Raji (cell line): Measurements from ENCODE around the gene RPS21.

ENCODE experiments used
- POLR2A ChIP-seq: IDR thresholded peaks from 2 replicates; pipeline ENCODE4 v1.6.1; 2011; ENCODE audit warnings: low read depth, low read length, control low read depth; ENCODE audit not compliant: insufficient read depth

The RPS21 gene

DNA sequence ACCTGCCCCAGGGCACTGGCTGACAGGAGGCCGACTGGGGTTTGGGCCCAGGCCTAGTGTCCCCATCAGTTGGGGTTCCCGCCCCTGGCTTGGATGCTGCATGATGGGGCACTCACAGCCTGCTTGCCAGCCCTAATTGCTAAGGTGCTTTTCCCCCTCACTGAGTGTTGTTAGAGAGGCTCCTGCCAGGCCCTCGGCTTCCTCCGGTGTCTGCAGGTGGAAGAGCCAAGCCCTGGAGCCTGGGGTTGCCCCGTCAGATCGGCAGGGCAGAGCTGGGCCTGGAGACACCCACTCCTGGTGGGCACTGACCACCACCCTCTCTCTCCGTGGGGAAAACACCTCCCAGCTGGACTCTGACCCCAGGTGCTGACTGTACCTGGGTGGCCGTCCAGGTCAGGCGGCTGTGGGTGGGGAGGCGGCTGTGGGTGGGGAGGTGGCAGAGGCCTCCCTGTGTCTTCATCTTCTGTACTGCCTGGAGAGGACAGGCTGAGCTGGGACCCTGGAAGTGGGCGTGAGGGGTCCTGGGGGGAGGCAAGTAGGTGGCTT lies 26.2 kb downstream of the RPS21 start:
- no peak for TF ChIP-seq POLR2A

DNA sequence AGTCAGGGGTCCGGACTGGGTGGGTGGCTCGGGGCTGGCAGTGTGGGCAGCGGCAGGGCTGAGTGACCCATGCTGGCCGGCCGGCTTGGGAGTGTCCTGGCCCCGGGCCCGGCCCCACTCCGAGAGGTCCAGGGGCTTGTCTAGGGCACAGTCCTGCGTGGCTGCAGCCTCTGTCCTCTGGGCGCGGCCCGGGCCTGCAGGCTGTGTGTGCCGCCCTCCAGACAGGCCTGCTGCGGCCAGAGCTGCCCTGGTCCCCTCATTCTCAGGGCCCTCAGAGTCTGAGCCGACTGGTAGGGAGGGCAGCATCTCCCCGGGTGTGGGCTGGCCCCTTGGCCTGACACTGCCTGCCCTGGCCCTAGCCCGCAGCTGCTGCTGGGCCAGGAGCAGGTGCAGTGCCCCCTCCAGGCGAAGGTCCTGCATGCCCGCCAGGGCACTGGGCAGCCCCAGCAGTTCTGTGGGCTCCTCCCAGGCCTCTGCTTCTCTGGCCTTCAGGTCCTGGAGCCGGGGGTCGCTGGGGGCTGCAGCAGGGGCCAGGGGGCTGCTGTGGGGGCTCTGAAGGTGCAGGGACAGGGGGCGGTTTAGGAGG lies 27.1 kb downstream of the RPS21 start:
- TF ChIP-seq POLR2A = no peak

DNA sequence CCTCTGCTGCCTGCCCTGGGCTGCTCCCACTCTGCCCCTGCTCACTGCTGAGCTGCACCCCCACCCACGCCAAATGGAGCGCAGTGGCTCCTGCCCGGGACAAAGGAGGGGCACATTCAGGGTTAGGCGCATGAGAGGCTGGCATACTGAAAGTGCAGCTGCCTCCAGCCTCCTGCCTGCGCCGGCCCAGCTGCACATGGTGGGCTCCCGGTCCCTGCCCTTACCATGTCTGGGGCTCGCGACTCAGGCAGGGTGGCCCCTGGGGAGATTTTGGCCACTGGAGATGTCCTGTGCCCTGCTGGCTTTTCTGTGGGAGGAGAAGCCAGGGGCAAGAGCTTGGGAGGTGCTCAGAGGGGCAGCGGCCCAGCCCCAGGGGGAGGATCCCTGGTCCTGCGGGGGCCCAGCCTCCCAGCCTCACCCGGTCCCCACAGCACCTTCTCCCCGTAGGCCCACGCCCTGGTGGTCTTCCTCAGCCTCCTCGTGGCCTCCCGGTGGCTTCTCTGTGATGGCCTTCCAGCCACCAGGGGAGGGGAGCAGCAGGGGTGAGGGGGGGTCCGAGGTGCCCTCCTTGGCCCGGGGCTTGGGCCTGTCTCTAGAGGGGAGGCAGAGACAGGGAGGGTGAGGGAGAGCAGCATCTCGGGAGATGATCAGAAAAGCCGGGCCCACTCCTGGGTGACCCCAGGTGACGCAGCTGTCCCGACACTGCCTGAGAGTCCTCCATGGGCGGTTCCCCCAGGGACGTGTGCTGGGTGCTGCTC lies 28.6 kb downstream of the RPS21 start:
- TF ChIP-seq POLR2A = no peak

DNA sequence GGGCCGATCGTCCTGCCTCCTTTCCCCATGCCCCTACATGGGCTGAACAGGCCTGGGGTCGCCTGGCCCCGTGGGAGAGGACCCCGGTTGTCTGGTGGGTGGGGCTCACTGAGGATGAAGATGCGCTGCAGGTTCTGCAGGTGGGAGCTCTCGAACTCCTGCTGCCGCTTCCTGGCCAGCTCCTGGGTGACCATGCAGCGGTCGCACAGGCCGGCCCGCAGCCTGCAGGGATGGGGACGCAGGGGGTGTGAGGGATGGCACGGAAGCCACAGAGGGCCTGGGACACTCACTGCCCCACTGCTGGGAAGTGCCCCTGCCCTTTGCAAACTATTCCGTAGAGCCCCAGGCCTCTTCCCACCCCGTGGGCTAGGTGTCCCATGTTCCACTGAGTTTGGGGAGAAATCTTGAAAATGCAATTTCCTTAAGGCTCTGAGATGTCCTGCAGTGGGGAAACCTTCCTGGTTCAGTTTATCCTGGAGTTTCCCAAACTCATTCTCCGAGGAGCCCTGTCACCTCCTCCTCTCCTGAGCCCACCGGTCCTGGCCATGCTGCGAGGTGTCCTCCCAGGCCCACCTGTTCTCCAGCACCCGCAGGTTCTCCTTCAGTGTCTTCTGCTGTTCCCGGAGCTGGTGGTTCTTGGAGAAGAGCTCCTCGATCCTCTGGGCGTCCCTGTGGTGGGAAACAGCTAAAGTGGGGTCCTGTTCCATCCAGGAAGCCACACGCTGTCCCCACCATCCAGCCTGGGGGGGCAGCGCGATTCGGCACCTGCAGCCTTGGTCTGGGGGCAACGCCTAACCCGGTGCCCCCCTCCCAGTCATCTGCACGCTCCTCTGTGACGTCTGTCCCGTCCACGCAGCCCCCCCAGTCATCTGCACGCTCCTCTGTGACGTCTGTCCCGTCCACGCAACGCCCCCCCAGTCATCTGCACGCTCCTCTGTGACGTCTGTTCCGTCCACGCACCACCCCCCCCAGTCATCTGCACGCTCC lies 30.0 kb downstream of the RPS21 start:
- no peak for TF ChIP-seq POLR2A

DNA sequence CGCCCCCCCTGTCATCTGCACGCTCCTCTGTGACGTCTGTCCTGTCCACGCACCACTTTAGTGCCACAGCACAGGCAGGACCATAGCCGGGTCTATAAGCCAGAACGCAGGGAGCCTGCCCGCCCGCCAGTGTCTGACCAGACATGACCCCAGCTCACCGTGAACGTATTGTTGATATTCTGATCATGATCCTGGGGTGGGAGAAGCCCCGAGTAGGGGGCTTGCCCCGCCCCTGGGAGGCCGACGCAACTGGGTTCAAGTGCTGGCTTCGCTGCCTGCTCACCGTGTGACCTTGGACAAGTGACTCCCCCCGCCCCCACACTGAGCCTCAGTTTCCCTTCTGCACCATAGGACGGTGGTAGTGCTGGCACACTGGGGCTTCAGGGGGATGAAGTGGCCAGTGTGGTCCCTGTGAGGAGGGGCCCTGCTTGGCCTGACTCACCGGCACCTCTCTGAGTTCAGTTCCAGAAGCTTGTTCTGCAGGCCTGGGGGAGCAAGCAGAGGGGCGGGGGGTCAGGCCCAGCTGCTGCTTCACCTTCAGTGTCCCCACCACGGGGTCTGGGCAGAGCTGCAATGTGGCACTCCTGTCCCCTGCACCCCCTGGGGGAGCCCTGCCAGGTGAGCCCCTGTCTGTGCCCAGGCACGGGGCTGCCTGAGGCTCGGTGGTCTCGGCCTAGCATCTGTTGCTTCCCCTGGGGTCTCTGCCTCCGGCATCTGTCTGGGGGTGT lies 31.2 kb downstream of the RPS21 start:
- no peak for TF ChIP-seq POLR2A

DNA sequence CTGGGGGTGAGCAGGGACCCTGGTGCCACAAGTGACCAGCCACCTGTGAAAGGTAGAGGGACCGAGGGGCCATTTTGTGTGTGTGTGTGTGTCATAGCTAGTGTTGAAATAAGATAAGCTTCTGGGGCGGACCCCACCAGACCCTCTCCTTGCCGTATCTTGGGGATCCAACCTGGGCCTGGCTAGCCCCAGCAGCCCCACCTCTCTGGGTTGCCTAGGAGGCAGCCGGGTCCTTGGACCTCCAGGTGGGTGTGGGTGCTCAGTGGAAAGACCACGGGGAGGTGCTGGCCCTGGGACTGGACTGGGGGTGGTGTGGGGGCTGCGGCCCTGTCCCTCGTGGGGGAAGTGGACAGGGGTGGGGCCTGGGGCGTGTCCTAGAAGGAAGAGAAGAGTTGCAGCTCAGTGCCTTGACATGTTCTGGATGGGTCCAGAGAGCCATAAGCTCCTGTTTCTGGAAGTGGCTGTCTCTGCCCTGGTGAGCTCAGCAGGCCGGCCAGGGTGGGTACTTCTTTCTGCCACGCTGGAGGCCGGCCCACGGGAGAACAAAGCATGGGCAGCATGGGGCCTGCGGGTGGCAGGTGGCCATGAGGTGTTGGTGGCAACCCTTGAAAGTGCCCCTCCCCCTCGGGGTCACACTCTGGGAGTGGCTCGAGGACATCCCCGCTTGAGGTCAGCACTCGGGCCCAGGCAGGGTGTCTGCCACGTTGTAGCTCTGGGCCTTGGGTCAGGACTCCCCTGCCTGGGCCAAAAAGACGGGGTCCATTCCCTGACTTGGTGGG lies 32.0 kb downstream of the RPS21 start:
- TF ChIP-seq POLR2A = no peak

DNA sequence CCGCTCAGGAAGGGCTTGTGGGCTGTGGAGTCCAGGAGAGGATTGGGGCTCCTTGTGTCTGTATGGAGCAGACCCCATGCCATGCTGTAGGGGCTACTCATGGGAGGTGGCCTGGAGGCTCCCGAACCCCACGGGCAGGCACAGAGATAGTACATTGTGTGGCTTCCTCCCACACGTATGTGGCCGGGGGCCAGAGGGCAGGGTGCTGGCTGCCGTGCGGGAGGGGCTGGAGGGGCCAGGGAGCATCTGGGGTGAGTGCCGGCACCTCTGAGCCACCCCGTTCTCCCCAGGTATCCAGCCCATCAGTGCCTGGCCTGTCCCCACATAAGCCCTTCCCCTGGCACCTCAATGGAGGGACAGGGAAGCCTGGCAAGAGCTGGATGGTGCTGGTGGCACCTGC lies 32.9 kb downstream of the RPS21 start:
- TF ChIP-seq POLR2A = no peak

DNA sequence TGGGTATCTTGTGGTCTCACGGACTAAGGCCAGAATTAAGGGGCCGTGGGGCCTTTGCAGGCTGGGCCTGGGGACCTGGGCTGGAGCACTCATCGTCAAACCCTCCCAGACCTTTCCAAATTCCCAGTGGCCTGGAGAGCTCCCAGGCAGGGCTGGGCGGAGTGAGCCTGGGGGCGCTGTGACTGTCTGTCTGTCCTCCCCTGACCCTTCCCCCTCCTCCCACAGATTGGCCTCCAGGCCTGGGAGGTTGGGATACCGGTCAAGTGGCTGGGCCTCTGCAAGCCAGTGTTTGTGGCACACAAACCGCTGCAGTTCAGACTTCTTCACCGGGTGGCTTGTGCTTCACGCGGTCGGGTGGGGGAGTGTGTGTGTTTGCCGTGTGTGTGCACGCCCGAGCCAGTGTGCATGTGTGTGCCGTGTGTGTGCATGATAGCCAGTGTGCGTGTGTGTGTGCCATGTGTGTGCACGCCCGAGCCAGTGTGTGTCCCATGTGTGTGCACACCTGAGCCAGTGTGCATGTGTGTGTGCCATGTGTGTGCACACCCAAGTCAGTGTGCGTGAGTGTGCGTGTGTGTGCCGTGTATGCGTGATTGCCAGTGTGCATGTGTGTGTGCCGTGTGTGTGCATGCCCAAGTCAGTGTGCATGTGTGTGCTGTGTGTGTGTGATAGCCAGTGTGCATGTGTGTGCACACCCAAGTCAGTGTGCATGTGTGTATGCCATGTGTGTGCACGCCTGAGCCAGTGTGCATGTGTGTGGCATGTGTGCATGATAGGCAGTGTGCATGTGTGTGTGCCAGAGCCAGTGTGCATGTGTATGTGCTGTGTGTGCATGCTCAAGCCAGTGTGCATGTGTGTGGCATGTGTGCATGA lies 34.2 kb downstream of the RPS21 start:
- TF ChIP-seq POLR2A = no peak

DNA sequence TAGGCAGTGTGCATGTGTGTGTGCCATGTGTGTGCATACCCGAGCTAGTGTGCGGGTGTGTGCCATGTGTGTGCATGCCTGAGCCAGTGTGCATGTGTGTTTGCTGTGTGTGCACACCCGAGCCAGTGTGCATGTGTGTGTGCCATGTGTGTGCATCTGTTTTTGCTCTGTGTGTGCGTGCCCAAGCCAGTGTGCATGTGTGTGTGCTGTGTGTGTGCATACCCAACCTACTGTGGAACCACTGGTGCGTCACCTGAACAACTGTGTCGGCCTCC lies 34.8 kb downstream of the RPS21 start:
- no peak for TF ChIP-seq POLR2A

DNA sequence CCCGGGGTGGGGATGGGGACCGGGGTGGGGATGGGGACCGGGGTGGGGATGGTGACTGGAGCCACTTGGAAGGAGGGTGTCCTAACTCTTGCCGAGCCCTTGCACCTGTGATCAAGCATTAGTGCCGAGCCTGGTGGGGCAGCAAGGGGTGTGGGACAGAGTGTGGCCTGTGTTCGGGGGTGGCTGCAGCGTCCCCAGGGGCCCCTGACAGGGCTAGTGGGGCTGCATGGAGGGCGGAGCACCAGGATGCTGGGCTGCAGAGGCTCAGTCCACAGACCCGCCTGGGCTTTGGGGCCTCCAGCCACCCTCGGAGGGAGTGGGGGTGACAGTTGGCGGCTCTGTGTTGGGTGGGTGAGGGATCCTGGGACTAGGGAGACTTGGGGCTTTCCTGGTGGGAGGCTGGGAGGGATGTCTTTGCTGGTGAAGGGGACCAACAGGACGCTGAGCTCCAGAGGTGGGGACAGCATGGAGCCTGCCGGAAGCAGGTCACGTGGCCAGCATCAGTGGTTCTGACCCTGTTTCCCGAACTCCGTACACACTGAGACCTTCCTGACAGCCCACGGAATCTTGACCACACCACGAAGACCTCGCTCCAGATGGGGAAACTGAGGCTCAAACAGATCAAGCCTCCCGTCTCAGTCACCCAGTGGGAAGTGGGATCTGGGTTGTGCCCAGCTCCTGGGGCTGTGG lies 35.9 kb downstream of the RPS21 start:
- TF ChIP-seq POLR2A = no peak

DNA sequence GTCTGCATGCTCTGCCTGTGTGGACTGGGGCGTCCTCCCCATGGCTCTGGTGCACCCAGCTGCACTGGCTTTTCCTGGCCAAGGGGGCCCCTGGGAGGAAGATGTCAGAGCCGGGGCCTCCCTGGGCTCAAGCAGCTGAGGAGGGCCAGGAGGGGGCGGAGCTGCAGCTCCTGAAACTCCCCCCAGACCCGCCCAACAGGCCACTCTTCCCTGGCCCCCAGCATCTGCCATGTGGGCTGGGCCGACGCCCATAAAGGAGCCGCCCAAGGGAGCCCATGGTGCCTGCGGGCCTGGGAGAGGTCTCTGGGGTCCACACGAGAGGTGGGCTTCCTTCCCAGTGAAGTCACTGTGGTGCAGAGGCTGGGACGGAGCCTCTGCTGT lies 36.4 kb downstream of the RPS21 start:
- TF ChIP-seq POLR2A = no peak

DNA sequence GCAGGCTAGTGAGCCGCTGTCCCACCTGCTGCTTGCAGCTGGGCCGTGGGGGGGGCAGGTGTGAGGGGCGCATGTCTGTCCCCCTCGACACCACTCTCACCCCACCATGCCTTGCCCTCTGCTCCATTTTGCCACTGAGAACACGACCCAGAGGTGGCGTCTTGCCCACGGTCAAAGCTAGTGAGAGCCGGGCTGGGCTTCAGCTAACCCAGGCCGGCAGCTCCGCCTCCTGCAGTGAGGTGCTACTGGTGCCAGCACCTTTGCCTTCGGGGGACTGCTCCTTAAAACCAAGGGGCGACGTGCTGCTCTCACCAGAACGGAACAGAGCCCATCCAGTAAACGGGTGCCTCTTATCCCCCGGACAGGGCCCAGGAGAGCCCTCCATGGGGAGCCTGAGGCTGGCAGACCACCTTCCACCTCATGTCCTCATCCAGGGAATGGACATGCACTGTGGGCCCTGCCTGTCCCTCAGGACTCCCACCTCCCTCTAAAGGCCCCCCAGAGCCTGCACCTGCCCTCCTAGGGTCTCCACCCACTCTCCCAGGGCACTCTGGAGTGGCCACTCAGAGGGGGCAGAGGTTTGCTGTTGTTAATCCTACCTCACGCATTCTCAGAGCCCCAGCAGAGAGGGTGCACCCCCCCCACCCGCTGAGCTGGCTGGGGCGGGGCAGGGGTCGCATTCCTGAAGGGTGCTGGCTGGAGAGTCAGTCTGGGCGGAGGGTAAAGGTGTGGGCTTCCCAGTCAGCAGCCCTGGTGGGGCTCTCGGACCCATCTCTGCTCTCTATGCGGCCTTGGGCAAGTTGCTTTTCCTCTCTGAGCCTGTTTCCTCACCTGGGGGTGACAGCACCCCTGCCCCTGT lies 37.6 kb downstream of the RPS21 start:
- no peak for TF ChIP-seq POLR2A
